NOMO-1 treated with DMSO at 0.1 percent for 48 hours (cell line): ENCODE measurements around the gene MORN5.

ENCODE experiments used
- DNase-seq: peaks from one replicate; lab custom pipeline; 2025; ENCODE audit not compliant: unreplicated experiment; lab: John Stamatoyannopoulos, UW

MORN5 gene

DNA sequence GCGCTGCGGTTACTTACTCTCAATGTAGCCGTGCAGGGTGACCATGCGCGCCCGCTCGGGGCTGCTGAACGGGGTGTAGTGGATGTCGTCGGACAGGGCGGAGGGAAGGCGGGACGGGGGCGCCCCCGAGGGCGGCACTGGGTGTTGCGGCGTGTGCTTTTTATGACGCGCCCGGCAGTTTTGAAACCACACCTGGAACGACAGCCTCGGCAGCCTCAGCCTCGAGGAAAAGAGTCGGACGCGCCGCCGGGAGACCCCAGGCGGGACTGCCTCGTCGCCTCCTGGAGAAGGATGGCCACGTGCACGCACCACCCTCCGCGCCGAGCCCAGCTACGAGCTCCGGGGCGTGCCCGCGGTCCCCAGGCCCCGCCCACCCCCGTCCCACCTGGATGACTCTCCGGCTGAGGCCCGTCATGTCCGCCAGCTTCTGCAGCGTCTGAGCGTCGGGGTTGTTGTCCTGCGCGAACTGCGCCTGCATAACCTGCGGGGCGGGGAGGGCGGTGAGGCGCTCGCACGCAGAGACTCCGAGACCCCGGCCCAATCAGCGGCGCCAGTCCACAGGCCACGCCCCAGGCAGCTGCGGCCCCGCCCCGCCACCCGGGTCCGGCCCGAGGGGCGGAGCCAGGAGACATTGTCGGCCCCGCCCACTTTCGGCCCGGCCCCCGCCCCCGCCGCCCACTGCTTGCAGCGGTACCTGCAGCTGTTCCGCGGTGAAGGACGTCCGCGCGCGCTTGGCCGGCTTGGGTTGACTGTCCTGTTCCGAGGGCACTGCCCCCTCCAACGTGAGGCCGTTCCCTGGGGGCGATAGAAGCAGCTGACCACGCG, 54.1 kb downstream of the MORN5 start:
- no peak for DNase-seq

DNA sequence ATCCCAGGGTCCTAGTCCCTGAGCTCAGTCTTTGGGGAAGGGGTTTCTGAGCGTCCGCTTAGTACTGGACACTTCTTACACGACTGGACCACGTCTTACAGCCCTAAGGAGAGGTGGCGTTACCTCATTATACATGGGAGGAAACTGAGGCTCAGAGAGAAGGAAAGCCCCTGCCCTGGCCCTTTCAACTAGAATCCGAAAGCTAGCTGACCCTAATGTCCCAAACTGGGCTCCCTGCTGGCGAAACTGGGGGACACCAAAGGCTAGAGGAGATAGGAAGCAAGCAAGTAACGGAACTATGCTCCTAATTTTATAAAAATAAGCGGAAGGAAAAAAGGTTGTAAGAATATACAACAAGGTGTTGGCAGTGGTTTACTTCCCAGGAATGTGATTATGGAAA, 54.8 kb downstream of the MORN5 start:
- no peak for DNase-seq

DNA sequence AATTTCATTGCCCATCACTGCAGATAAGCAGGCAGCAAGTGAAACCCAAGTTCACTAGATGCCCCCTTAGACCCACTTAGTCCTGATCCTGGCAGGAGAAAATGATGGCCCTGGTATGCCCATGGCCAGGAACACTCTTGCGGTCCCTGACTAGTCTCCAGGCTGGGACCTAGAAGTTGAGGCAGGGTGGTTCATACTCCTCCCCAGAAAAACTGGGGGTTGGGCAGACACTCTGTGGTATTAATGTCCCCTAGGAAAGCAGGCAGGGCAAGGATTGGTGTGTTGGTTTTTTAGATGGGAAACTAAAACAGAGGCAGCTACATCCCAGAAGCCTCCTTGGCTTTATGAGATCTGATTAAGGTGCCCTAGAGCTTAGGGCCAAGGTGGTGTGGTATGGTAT, 56.0 kb downstream of the MORN5 start:
- no peak for DNase-seq

DNA sequence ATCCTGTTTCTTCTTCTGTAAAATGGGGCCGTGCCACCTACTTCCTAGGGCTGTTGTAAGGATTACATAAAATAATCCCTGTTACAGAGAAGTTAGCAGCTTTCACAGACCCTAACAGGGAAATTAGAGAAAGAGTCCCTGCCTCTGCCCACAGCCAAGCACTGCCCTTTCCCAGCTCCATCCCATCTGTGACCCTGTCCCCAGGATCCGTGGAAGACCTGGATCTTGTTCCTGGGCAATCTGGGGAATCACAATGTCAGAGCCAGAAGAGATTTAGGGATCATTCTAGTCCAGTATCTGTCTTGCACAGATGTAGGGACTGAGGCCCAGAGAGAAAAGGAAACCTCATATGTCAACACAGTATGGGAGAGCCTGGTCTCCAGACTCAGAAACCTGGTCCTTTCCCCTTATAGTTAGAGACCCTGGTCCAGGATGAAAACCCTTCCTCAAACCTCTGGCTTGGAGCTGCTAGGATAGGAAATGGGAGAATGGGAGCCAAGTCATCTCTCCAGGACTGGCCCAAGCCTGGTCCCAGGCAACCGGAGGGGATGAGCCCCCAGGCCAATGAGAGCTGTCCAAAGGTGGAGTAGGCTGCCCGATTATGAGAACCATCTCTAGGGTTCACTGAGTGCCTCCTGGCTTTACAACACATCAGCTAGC, 56.6 kb downstream of the MORN5 start:
- DNase-seq: no peak

DNA sequence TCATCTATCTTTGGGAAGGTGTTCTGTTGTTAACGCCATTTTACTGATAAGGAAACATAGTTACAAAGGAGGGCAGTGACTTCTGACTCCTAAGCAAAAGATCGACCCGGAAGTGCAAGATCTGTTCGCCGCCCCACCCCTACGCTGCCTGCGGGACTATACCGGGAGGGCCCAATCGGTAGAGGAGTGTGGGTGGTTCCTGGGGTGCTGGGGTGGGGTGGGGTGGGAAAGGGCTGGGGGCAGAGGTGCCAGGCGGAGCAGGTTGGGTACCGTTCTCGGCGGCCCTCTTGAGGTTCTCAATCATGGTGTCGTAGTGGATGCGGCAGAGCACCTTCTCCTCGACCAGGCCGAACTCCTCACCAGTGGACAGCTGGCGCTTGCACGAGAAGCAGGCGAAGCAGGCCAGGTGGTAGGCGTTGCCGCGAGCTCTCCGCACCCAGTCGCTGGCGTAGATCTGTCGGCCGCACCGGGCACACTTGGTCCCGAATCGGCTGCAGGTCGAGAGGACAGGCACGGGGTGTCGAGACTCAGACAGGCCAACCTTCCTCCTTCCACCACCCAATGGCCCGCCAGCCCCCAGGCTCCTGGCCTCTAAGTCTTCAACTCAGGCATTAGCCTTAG, 57.2 kb downstream of the MORN5 start:
- DNase-seq: no peak

DNA sequence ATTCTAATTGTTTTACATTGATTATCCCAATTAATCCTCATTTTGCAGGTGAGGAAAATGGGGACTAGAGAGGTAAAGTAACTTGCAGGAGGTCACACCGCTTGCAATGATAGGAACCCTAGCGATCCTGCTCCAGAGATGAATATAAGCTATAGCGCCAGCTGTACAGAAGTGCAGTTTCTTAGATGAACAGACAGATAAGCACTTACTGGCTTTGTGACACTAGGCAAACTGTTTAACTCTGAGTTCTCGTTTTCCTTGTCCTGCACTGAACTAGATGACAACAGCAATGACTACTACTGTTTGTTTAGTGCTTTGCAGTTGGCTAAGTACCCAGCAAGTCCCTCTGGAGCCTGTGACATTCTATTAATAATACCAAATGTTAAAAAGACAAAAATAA, 57.9 kb downstream of the MORN5 start:
- DNase-seq: no peak

DNA sequence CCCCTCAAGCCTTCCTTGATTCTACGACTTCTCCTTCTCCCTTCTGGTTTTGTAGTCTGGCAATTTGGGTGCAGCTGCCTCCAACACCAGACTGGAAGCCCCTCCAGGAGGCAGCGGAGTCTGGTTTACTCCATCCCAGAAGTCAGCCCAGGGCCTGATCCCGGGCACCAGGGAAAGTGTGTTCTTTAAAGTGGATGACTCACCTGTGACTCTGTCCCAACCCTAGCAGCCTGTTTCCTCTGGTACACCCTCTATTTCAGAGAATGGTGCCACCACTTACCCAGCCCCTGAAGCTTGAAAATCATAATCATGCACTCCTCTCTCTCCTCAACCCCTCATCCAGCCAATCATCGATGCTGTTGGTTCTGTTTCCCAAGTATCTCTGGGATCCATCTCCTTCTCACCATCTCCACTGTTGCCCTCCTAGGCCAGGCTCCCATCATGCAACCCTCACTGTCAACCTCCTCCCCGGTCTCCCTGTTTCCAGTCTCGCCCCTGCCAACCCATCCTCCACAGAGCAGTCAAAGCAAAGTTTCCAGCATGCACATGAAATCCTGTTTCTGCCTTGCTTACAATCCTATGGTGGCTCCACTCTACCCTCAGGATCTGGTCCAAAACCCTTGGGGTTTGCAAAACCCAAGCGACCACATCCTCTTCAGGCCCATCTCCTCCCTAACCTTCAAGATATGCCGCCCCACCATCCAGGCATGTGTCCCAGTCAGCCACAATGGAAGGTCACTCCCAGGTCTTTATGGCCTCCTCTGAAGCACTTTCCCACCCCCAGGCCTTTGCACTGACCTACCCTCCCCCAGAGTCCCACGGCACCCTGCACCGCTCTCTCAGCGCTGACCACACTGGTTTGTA, 58.6 kb downstream of the MORN5 start:
- DNase-seq: no peak

DNA sequence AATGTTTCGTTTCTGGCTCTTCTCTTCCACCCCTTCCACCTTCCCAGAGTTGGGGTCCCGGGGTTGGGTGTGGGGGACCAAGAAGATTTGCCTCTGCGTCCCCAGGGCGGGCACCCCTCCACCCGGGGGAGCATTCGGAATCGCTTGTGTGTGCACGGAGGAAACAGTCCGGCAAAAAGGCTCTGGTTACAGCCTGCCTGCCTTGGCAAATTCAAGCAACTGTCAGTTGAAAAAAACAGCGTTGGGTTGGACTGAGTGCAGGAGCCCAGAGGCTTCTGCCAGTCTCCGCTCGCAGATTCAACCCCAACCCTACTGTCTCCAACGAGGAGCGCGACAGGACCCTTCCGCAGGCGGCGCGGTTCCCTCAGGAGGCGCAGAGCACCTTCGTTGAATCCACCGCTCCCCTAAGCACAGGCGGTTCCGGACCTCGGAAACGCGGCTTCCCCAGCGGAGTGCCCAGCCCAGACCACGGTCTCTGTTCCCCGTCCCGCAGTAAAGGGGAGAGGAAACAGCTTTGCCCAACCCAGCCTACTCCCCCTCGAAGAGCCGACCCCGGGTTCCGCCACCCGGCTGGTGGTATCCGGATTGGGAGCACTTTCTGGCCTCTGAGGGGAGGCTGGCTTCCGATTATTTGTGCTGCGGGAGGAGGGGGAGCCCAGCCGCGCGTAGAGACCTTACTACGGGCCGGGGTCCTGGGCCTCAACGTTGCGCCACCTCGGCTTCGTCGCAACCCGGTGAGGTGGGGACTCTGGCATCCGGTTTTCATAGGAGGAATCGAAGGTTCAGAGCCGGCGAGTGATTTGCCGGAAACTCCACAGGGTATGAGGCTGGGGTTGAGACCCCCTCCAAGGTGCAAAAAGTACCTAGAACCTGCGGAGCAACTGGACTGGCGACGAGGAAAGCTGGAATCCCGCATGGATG, 59.5 kb downstream of the MORN5 start:
- no peak for DNase-seq

DNA sequence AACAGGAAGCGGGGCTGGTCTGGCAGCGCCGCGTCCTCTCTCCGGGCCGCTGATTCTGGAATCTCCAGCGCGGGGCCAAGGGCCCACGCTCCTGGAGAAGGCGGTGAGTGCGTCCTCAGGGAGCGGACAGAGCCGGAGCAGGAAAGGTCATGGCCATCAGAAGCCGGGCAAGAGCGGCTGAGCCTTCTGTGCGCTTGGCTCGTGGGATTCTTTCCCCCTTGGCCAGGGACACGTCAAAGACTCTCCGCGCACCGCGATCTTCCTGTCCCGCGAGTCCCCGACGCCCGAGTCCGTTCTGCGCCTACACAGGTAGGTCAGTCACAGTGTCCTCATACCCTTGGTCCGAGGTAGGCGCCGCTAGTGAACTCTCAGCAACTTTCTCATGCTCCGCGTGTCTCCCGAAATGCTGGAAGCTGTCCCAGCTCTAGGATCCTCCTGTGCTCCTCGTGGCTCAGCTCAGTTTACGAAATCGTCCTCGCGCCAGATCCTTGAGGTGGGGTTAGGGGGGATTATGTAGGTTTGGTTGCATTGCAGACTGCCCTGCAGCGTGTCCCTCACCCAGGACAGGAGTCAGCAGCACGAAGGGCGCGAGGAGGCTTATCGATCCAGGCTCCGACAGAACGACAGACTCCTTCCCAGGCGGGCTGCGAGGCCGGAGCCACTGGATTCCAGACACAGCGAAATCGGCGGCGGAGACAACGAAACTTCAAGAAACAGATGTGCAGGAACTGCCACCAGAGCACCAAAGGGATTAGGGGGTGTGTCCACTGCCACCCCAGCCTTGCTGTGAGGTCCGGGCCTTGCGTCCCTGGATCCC, 60.4 kb downstream of the MORN5 start:
- no peak for DNase-seq

DNA sequence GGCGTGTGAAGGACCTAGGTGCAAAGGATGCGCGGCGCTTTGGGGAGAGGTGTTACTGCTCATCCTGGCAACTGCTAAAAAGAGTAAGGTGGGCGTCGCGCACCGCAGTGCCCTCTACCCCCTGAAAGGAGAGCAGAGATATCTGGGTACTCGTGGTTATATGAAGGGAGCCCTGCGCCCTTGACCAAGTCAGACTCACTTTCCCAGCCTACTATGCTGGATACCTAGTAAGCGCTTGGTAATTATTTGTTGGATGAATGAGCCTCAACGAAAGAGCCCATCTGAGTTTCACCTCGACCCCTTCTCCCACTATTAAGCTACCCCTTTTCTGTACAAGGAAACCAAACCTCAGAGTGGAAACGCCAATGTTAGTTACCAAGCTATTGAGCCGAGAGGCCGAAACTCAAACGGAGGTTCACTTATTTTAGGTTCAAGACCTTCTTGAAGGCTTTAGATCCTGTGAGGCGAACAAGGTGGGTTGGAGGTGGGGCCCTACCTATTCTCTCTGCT, 61.0 kb downstream of the MORN5 start:
- no peak for DNase-seq

DNA sequence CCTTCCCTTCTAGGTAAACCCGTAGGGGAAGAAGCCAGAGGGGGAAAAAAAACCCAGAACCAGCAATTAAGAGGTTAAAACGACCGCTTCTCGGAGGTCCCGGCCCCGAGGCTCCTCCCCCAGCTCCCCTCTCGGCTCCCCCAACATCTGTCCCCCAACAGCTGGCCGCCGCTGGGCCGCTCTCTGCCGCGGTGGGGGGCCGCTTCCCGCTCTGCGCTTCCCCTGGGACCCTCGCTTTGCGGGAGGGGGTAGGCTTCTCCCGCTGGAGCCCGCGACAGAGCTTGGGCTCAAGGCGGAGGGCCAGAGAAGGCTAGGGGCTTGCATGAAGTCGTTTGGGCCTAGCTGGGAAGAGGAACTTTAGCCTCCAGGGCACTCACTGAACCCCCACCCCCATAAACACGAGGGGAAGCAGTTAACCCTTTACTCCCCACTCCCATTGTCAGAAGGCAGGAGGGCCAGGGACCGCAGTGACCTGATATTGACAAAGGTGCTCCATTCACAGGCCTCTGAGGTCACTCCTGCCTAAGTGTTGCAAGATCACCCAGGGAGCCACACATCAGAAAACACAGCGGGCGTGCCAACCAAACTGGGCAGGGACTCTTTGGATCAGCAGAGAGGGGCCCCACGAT, 61.6 kb downstream of the MORN5 start:
- no peak for DNase-seq

DNA sequence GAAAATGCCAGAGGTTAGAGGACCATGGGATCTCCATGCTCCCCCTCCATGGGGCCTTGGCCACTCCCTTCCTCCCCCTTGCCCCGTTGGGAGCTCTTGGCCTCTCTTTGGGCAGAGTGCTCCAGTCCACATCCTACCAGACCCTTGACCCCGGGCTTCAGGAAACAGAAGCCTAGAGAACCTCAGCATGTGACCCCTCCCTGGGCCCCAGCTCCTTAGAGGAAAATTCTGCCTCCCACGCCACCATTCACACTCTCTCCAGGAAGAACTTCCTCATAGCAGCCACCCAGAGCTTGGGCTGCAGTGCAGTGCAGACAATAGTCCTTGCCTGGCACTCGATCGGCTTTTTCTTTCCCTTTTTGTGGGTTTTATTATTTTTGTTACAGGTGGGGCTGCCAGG, 63.1 kb downstream of the MORN5 start:
- no peak for DNase-seq

DNA sequence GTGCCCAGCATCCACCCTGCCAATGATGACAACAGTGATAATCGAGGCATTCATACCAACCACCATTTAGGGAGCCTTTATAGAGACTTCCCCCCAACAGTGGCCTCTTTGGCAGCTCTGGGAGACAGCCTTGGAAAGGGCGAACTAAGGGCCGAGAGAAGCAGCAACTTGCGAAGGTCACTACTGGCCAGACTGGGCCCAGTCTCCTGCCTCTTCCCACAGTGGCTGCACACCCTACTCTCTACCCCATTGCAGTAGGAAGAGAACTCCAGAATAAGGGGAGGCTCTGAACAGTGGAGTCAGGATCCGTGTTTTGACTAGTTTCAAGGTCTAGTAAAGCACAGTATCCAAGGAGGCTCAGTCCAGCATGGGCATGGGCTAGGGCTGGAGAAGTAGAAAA, 63.7 kb downstream of the MORN5 start:
- no peak for DNase-seq

DNA sequence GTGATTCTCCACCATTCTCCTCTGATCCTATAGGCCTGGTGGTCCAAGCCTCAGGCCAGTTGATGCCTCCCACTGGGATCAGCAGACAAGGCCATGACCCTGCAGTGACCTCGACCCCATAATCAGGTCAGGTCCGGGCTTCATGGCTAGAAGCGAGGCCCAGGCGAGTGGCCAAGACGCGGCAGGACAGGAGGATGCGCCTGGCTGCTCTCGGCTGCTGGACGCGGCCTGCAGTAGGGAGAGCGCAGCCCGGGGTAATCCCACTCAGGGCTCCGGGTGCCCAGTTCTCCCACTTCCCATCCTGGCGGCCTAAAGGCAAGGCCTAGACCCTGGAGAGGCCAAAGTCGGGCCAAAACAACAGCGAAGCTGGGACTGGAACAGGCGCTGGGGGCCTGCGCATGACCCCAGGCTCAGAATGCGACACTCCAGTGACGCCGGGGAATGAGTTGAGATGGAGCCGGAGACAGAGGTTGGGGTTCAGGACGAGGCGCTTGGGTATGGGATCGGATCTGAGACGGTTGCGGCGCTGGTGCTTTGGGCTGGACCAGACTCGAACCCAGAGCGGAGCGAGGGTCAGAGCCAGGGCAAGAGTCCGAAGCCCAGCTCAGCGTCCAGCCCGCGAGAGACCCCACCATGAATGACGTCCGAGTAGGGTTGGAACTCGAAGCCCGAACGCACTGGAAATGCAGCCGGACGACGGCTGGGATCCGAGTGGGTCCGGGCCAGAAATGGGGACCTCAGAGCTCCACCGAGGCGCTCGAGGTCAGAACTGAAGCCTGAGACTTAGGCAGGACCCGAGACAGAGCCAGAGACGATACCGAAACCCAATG, 65.8 kb downstream of the MORN5 start:
- DNase-seq: no peak

DNA sequence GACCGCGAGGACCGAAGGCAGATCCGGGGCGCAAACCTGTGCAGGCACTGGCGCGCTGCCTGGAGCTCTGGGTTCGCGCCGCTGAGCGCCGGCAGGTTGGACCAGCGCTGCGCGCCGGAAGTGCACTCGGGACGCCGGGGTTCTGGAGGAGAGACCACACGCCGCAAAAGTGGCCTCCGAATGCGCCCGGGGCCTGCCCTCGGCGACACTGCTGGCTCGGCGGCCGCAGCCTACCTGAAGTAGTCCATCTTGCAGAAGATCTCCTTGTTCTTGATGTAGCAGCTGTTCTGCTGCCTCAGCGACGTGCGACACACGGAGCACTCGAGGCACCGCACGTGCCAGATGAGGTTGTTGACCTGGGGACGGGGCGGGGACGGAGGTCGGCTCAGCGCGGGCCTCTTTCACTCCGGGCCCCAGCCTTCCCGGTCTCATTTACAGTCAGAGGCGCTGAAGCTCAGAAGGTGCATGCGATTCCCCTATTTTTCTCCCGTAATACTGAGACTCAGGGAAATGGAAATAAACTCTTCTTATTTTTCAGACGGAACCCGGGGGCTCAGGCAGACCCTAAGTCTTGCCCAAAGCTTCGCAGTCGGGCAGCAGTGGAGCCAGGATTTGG, 66.5 kb downstream of the MORN5 start:
- DNase-seq: no peak

DNA sequence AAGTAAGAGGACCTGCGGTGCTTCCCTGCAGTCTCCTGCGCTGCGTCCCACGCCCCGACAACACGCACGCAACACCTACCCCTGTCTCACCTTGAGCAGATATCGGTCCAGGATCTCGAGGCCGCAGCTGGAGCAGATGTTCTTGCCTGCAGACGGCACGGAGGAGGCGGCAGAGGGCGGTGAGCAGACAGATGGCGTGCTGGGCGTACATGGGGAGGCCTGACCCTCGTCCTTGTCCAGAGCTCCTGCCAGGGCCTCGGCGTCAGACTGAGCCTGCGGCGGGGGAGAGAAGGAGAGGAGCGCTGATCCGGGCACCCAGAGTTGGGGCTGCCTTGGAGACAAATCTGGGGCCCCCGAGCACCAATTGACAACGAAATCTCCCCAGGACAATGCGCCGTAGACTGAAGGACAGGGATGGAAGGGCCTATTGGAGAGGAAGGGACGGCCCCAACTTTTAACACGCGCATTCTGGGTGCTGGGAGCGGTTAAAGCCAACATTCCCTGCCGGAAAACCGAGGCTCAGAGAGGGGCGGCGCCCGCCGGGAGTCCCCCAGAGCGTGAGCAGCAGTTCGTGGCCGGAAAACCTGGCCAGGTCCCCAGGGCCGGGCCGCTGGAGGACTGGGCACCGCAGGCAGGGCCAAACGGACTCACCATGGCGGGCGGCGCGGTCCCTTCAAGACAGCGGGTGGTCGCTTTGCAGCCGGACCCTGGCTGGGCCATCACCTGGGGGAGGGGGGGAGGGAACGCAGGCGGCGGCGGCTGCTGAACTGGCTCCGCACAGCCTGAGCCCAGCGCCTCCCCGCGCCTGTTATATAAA, 67.3 kb downstream of the MORN5 start:
- no peak for DNase-seq

DNA sequence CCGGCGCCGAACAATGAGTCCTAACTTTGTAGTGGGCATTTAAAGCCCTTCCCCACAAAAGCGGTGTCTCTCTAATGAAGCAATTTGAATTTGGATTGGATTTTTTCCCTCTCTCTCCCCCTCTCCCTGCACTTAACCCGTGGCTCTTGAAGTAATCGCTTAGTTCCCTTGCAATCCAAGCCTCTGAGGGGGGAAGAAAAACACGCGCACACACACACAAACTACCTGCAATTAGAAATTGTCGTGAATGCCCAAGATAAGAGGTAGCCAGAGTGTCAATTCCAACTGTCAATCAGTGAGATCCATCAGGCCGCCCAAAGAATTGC, 67.8 kb downstream of the MORN5 start:
- no peak for DNase-seq
